Measurements from ENCODE around the gene CEP164.
A peak's percentile ranks its signal among the peaks of the same experiment; 100 is the strongest.

The CEP164 gene

GRCh38 chr11:117337076-117337475, 9.4 kb downstream of the CEP164 start:
- no peak for TF ChIP-seq CTCF (IDR thresholded peaks at IDR 0.05; ENCODE audit: control insufficient read depth, insufficient read depth, low read depth, low read length, missing control alignments)
- no peak overlapping the region for H3K4me3 ChIP-seq (ENCODE audit: control insufficient read depth, low read depth, low read length)
- DNase-seq (ENCODE audit: low read depth) = no peak

GRCh38 chr11:117345039-117345438, 17.4 kb downstream of the CEP164 start:
- H3K4me3 ChIP-seq (ENCODE audit: control insufficient read depth, low read depth, low read length) = no peak overlapping the region
- no peak for TF ChIP-seq CTCF (IDR thresholded peaks at IDR 0.05; ENCODE audit: control insufficient read depth, insufficient read depth, low read depth, low read length, missing control alignments)
- DNase-seq (ENCODE audit: low read depth) = peak; percentile 1

GRCh38 chr11:117354550-117354949, 26.9 kb downstream of the CEP164 start:
- no peak for DNase-seq (ENCODE audit: low read depth)
- H3K4me3 ChIP-seq (ENCODE audit: control insufficient read depth, low read depth, low read length) = no peak overlapping the region
- no peak for TF ChIP-seq CTCF (IDR thresholded peaks at IDR 0.05; ENCODE audit: control insufficient read depth, insufficient read depth, low read depth, low read length, missing control alignments)

GRCh38 chr11:117356126-117356890, 28.7 kb downstream of the CEP164 start:
- no peak overlapping the region for H3K4me3 ChIP-seq (ENCODE audit: control insufficient read depth, low read depth, low read length)
- TF ChIP-seq CTCF (IDR thresholded peaks at IDR 0.05; ENCODE audit: control insufficient read depth, insufficient read depth, low read depth, low read length, missing control alignments) = no peak
- DNase-seq (ENCODE audit: low read depth) = no peak

- no peak overlapping the region for H3K4me3 ChIP-seq (ENCODE audit: control insufficient read depth, low read depth, low read length)
- no peak for TF ChIP-seq CTCF (IDR thresholded peaks at IDR 0.05; ENCODE audit: control insufficient read depth, insufficient read depth, low read depth, low read length, missing control alignments)
- no peak for DNase-seq (ENCODE audit: low read depth)
These were observed 33.8 kb downstream of the CEP164 start for GRCh38 chr11:117361432-117361831.

- H3K4me3 ChIP-seq (ENCODE audit: control insufficient read depth, low read depth, low read length) = no peak overlapping the region
- DNase-seq (ENCODE audit: low read depth) = no peak
- no peak for TF ChIP-seq CTCF (IDR thresholded peaks at IDR 0.05; ENCODE audit: control insufficient read depth, insufficient read depth, low read depth, low read length, missing control alignments)
These were observed 38.6 kb downstream of the CEP164 start for GRCh38 chr11:117366248-117366647.

All from AG09309 (cell line).